GM21390 (cell line): ENCODE data around the gene CMTR1.

Experiments used
- ATAC-seq: cut with Tn5 transposase; IDR thresholded peaks from one replicate; pipeline ENCODE4 v1.9.1; 2021; ENCODE audit not compliant: unreplicated experiment

The CMTR1 gene

DNA sequence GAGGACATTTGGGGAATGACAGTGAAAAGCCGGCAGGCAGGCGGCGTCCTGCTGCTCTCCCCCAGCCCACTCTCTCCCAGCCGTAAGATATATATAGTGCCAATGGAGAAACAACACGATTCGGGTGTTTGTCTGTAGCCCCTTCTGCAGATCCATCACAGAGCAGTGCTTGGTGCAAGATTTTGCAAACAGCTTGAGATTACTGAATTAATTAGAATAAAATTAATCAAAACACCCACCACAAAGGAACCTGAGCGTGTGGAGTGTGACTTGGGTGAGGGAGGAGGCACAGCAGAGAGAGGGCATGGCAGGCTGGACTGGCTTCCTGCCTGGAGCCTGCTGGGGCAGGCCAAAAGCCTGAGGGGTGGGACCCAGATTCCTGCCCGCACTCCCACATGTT, 95.5 kb downstream of the CMTR1 start:
- ATAC-seq: no peak

DNA sequence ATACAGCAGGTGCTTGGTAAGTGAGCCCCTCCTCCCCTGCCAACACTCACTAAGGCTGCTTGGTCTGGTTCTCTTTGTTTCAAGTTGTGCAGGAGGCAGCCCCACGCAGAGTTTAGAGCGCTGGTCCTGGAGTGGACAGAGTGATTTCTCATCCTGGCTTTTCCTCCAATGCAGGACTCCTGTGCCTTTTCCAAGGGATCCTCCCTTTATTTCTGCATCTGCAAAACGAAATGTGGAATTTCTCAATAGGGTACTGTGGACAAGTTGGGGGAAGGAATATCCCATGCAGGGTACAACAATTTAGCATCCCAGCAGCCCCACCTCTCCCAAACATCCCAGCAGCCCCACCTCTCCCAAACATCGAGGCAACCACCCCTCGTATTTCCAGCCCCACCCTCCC, 97.3 kb downstream of the CMTR1 start:
- no peak for ATAC-seq

DNA sequence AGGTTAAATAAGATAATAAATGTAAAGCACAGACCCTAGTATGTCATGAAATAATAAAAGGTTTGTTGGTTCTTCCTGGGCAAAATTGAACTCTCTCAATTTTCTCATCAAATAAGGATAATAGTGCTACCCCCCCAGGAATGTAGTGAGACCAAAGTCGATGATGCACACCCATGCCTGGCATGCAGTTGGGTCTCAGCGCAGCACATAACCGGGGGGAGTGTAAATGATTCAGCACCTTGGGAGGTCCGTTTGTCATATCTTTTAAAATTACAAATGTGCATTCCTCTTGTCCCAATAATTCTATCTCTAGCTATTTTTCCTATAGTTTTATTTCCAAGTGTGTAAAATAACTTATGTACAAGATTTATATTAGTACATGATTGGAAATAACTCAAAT, 98.0 kb downstream of the CMTR1 start:
- no peak for ATAC-seq
